CD14-positive monocyte (primary cell): ENCODE measurements around the gene MSTN. TPM values are rescaled to one million over a fixed set of nuclear protein-coding genes. Genes with fewer than 3 reads are reported as not detected.
"Not testable (repeated sequence)": the region's sequence is repeated elsewhere in the genome, so short reads cannot be mapped to it uniquely, and the experiment has no call there.

Source experiments
- DNase-seq, 3 donors: peaks; one replicate each; pipeline ENCODE4 v3.0.0-alpha.2; 2011 to 2022
- H2AFZ ChIP-seq: 2 replicates; pipeline ENCODE4 v1.6.0; 2012; ENCODE audit warnings: mild to moderate bottlenecking, low read depth, low read length, inconsistent platforms; ENCODE audit not compliant: insufficient read depth, poor library complexity, severe bottlenecking
- H3K27ac ChIP-seq, 2 donors: 1 replicate in 1 of 2; 2 replicates in 1 of 2; pipeline ENCODE4 v1.5.1; 2012 to 2013; ENCODE audit warnings: low read length in 2 of 2, control low read depth in 1 of 2, inconsistent platforms in 1 of 2, low read depth in 1 of 2, mild to moderate bottlenecking in 1 of 2
- H3K27me3 ChIP-seq, 2 donors: one replicate each; pipeline versions ENCODE4 v1.6.0 to v1.6.1; 2011 to 2013; ENCODE audit warnings: low read length in 2 of 2; ENCODE audit not compliant: control insufficient read depth in 2 of 2, insufficient read depth in 2 of 2
- H3K36me3 ChIP-seq, 2 donors: replicated peaks in 1 of 2; 1 replicate in 1 of 2; 2 replicates in 1 of 2; pipeline versions ENCODE4 v1.5.1 to v1.6.1; 2012 to 2013; ENCODE audit warnings: low read length in 2 of 2, control low read depth in 1 of 2, inconsistent platforms in 1 of 2, mild to moderate bottlenecking in 1 of 2; ENCODE audit not compliant: insufficient read depth in 2 of 2, control insufficient read depth in 1 of 2
- H3K4me1 ChIP-seq, 2 donors: 1 replicate in 1 of 2; 2 replicates in 1 of 2; pipeline versions ENCODE4 v1.5.1 to v1.6.1; 2012 to 2013; ENCODE audit warnings: low read length in 2 of 2, control low read depth in 1 of 2, inconsistent platforms in 1 of 2, mild to moderate bottlenecking in 1 of 2, moderate library complexity in 1 of 2; ENCODE audit not compliant: insufficient read depth in 2 of 2, control insufficient read depth in 1 of 2
- H3K4me2 ChIP-seq: replicated peaks from 2 replicates; pipeline ENCODE3; 2012; ENCODE audit warnings: low read length, moderate library complexity, mild to moderate bottlenecking; ENCODE audit not compliant: poor library complexity, severe bottlenecking; ENCODE audit errors: extremely low read depth
- H3K4me3 ChIP-seq, 3 experiments: fragments of 200-600 bp in 1 of 3; sonication (generic) in 1 of 3; replicated peaks in 1 of 3; 1 replicate in 2 of 3; 2 replicates in 1 of 3; pipeline ENCODE4 v1.5.1; 2011 to 2013; ENCODE audit warnings: low read length in 3 of 3, mild to moderate bottlenecking in 3 of 3, control low read depth in 2 of 3, low read depth in 2 of 3, inconsistent platforms in 1 of 3, moderate library complexity in 1 of 3
- H3K79me2 ChIP-seq: 2 replicates; pipeline ENCODE4 v1.6.0; 2012; ENCODE audit warnings: mild to moderate bottlenecking, control low read depth, inconsistent platforms, low read length, moderate library complexity; ENCODE audit not compliant: insufficient read depth
- H3K9ac ChIP-seq: 2 replicates; pipeline ENCODE4 v1.6.0; 2017; ENCODE audit warnings: low read length, mild to moderate bottlenecking; ENCODE audit not compliant: insufficient read depth, poor library complexity, severe bottlenecking
- H3K9me3 ChIP-seq, 2 donors: replicated peaks in 1 of 2; 1 replicate in 1 of 2; 2 replicates in 1 of 2; pipeline versions ENCODE4 v1.5.1 to v1.6.1; 2012 to 2013; ENCODE audit warnings: low read length in 2 of 2, control low read depth in 1 of 2; ENCODE audit not compliant: control insufficient read depth in 1 of 2, insufficient read depth in 1 of 2
- H4K20me1 ChIP-seq: 2 replicates; pipeline ENCODE4 v1.6.0; 2012; ENCODE audit warnings: mild to moderate bottlenecking, low read length, control low read depth, moderate library complexity; ENCODE audit not compliant: insufficient read depth
- H3K27ac Mint-ChIP-seq, 7 donors: one replicate each; pipeline ENCODE4 v1.8.0; 2020; ENCODE audit warnings: mild to moderate bottlenecking in 7 of 7, mixed read lengths in 7 of 7, moderate library complexity in 6 of 7, inconsistent platforms in 2 of 7
- H3K27me3 Mint-ChIP-seq, 3 donors: one replicate each; pipeline ENCODE4 v1.8.0; 2021 to 2022; ENCODE audit warnings: low read depth in 3 of 3, mild to moderate bottlenecking in 3 of 3, mixed read lengths in 3 of 3, moderate library complexity in 3 of 3, inconsistent platforms in 1 of 3
- H3K36me3 Mint-ChIP-seq, 2 donors: one replicate each; pipeline ENCODE4 v1.8.0; 2020; ENCODE audit warnings: mixed read lengths in 2 of 2, inconsistent platforms in 1 of 2, mild to moderate bottlenecking in 1 of 2
- H3K4me1 Mint-ChIP-seq: one replicate; pipeline ENCODE4 v1.8.0; 2020; ENCODE audit warnings: mild to moderate bottlenecking, mixed read lengths
- H3K4me3 Mint-ChIP-seq, 2 donors: one replicate each; pipeline ENCODE4 v1.8.0; 2020; ENCODE audit warnings: mild to moderate bottlenecking in 2 of 2, mixed read lengths in 2 of 2, moderate library complexity in 1 of 2
- H3K9me3 Mint-ChIP-seq, 7 donors: one replicate each; pipeline ENCODE4 v1.8.0; 2020 to 2022; ENCODE audit warnings: mixed read lengths in 7 of 7, mild to moderate bottlenecking in 6 of 7, moderate library complexity in 6 of 7, inconsistent platforms in 2 of 7
- WGBS: methylation state at CpG from one replicate; pipeline ENCODE4 v1.1.5; 2013; ENCODE audit warnings: missing lambda C conversion rate; ENCODE audit not compliant: insufficient coverage; 5-methylcytosine and 5-hydroxymethylcytosine counted together
- intact Hi-C, 2 donors: fragments of 100-400 bp; cut with micrococcal nuclease; formaldehyde crosslinking; loops; one replicate each; pipeline versions ENCODE4 v1.15.0 to v1.15.1; 2023
- polyA plus RNA-seq, 3 donors: library from polyadenylated mRNA; depleted of rRNA in 1 of 3; unstranded in 2 of 3; stranded (reverse) in 1 of 3; fragments of 300-500 nt in 2 of 3; fragments of >200 nt in 1 of 3; fragmentation: Illumina TruSeq in 2 of 3; gene quantifications; 1 replicate in 2 of 3; 2 replicates in 1 of 3; pipeline ENCODE4 v1.2.3, GENCODE V29; 2012 to 2021
- TF ChIP-seq, protein P1 (sequence below): fragments of 200-600 bp; IDR thresholded peaks from one replicate; pipeline ENCODE4 v1.8.0; 2022; ENCODE audit warnings: antibody characterized with exemption, mild to moderate bottlenecking

The MSTN gene
- polyA plus RNA-seq, 3 donors: not detected

- Mint-ChIP-seq H3K36me3 (no peaks in the 10 kb centered on the region), H3K27me3 (no peaks in the 10 kb centered on the region), H3K9me3 (peaks cover 12 to 27% (median 17%) of the 10 kb centered on the region in 7 donors), H3K27ac (no peak overlapping the region), H3K4me3 (no peak overlapping the region), H3K4me1 (no peaks in the 10 kb centered on the region)
- Histone ChIP-seq H3K4me1 (no peaks in the 10 kb centered on the region), H3K9ac (no peak overlapping the region), H4K20me1 (no peaks in the 10 kb centered on the region), H3K27me3 (no peaks in the 10 kb centered on the region), H2AFZ (no peak overlapping the region), H3K9me3 (peaks cover 7 to 11% of the 10 kb centered on the region in 2 donors), H3K36me3 (no peaks in the 10 kb centered on the region), H3K4me3 (no peak overlapping the region), H3K27ac (no peak overlapping the region), H3K4me2 (no peak overlapping the region), H3K79me2 (no peaks in the 10 kb centered on the region)
- TF ChIP-seq, protein P1, sequence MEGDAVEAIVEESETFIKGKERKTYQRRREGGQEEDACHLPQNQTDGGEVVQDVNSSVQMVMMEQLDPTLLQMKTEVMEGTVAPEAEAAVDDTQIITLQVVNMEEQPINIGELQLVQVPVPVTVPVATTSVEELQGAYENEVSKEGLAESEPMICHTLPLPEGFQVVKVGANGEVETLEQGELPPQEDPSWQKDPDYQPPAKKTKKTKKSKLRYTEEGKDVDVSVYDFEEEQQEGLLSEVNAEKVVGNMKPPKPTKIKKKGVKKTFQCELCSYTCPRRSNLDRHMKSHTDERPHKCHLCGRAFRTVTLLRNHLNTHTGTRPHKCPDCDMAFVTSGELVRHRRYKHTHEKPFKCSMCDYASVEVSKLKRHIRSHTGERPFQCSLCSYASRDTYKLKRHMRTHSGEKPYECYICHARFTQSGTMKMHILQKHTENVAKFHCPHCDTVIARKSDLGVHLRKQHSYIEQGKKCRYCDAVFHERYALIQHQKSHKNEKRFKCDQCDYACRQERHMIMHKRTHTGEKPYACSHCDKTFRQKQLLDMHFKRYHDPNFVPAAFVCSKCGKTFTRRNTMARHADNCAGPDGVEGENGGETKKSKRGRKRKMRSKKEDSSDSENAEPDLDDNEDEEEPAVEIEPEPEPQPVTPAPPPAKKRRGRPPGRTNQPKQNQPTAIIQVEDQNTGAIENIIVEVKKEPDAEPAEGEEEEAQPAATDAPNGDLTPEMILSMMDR: no peak
- intact Hi-C loops: no loop called here
- no peak for DNase-seq
These were observed 41.8 kb downstream of the MSTN start for GRCh38 chr2:190020720-190021119.

GRCh38 chr2:190017837-190018236 lies 44.7 kb downstream of the MSTN start:
- H3K36me3 ChIP-seq: no peaks in the 10 kb centered on the region
- no peak overlapping the region for H3K27ac Mint-ChIP-seq
- no peak overlapping the region for H3K4me3 Mint-ChIP-seq
- peaks cover 20 to 36% (median 27%) of the 10 kb centered on the region in 7 donors for H3K9me3 Mint-ChIP-seq
- H3K27me3 Mint-ChIP-seq: no peaks in the 10 kb centered on the region
- H3K4me1 ChIP-seq: no peaks in the 10 kb centered on the region
- intact Hi-C loops: no loop called here
- H4K20me1 ChIP-seq: no peaks in the 10 kb centered on the region
- H3K9me3 ChIP-seq: peaks cover 20 to 21% of the 10 kb centered on the region in 2 donors
- H2AFZ ChIP-seq: no peak overlapping the region
- DNase-seq: no peak
- no peak overlapping the region for H3K9ac ChIP-seq
- H3K27ac ChIP-seq: no peak overlapping the region
- H3K4me1 Mint-ChIP-seq: no peaks in the 10 kb centered on the region
- no peaks in the 10 kb centered on the region for H3K79me2 ChIP-seq
- WGBS: no CpG with 5 or more reads among the region's 1 CpG
- no peaks in the 10 kb centered on the region for H3K27me3 ChIP-seq
- H3K4me3 ChIP-seq: no peak overlapping the region
- no peak overlapping the region for H3K4me2 ChIP-seq
- TF ChIP-seq, protein P1: no peak
- H3K36me3 Mint-ChIP-seq: no peaks in the 10 kb centered on the region

GRCh38 chr2:190015969-190016368 lies 46.6 kb downstream of the MSTN start:
- peaks cover 18 to 36% (median 27%) of the 10 kb centered on the region in 7 donors for H3K9me3 Mint-ChIP-seq
- H3K4me1 Mint-ChIP-seq, H3K27ac ChIP-seq, H3K4me3 ChIP-seq, H3K4me3 Mint-ChIP-seq, H3K9ac ChIP-seq, H3K27me3 ChIP-seq, H3K36me3 ChIP-seq, DNase-seq, H3K27ac Mint-ChIP-seq, H3K79me2 ChIP-seq, H3K36me3 Mint-ChIP-seq, intact Hi-C loops, H3K27me3 Mint-ChIP-seq, H2AFZ ChIP-seq, H4K20me1 ChIP-seq, H3K4me2 ChIP-seq, H3K4me1 ChIP-seq: not testable (repeated sequence)
- no CpG with 5 or more reads among the region's 1 CpG for WGBS
- H3K9me3 ChIP-seq: peaks cover 20 to 21% of the 10 kb centered on the region in 2 donors
